Measurements from ENCODE around the gene MYMK.

Gene MYMK

GRCh38 chr9:133518706-133519449 is 5.9 kb downstream of the MYMK start:
- DNase-seq (ENCODE audit: low read depth in 2 of 2): no peak

GRCh38 chr9:133518200-133518599 is 6.6 kb downstream of the MYMK start:
- no peak for DNase-seq (ENCODE audit: low read depth in 2 of 2)

- no peak for DNase-seq (ENCODE audit: low read depth in 2 of 2)
Observed at GRCh38 chr9:133517711-133518110, 7.0 kb downstream of the MYMK start.

GRCh38 chr9:133516961-133517350 is 7.8 kb downstream of the MYMK start:
- DNase-seq (ENCODE audit: low read depth in 2 of 2): no peak

GRCh38 chr9:133516256-133516960 is 8.4 kb downstream of the MYMK start:
- no peak for DNase-seq (ENCODE audit: low read depth in 2 of 2)

GRCh38 chr9:133515615-133516255 is 9.0 kb downstream of the MYMK start:
- no peak for DNase-seq (ENCODE audit: low read depth in 2 of 2)

GRCh38 chr9:133515240-133515610 is 9.5 kb downstream of the MYMK start:
- no peak for DNase-seq (ENCODE audit: low read depth in 2 of 2)

- no peak for DNase-seq (ENCODE audit: low read depth in 2 of 2)
Observed at GRCh38 chr9:133514460-133515239, 10.1 kb downstream of the MYMK start.

GRCh38 chr9:133513214-133514100 is 11.3 kb downstream of the MYMK start:
- no peak for DNase-seq (ENCODE audit: low read depth in 2 of 2)

- DNase-seq (ENCODE audit: low read depth in 2 of 2): no peak
Observed at GRCh38 chr9:133512253-133513213, 12.2 kb downstream of the MYMK start.

- DNase-seq (ENCODE audit: low read depth in 2 of 2): no peak
Observed at GRCh38 chr9:133511607-133512006, 13.2 kb downstream of the MYMK start.

- DNase-seq (ENCODE audit: low read depth in 2 of 2): no peak
Observed at GRCh38 chr9:133510926-133511505, 13.7 kb downstream of the MYMK start.

- no peak for DNase-seq (ENCODE audit: low read depth in 2 of 2)
Observed at GRCh38 chr9:133509179-133510083, 15.3 kb downstream of the MYMK start.

- DNase-seq (ENCODE audit: low read depth in 2 of 2): no peak
Observed at GRCh38 chr9:133508046-133508445, 16.7 kb downstream of the MYMK start.

GRCh38 chr9:133507246-133507965 is 17.4 kb downstream of the MYMK start:
- no peak for DNase-seq (ENCODE audit: low read depth in 2 of 2)

GRCh38 chr9:133506653-133507038 is 18.1 kb downstream of the MYMK start:
- no peak for DNase-seq (ENCODE audit: low read depth in 2 of 2)

- no peak for DNase-seq (ENCODE audit: low read depth in 2 of 2)
Observed at GRCh38 chr9:133505901-133506652, 18.7 kb downstream of the MYMK start.
